GM18517 (cell line): ENCODE data around the gene TULP4.

Experiments
- ATAC-seq: cut with Tn5 transposase; IDR thresholded peaks from one replicate; pipeline ENCODE4 v1.9.1; 2021; ENCODE audit warnings: mild to moderate bottlenecking, moderate library complexity; ENCODE audit not compliant: unreplicated experiment

TULP4 gene

DNA sequence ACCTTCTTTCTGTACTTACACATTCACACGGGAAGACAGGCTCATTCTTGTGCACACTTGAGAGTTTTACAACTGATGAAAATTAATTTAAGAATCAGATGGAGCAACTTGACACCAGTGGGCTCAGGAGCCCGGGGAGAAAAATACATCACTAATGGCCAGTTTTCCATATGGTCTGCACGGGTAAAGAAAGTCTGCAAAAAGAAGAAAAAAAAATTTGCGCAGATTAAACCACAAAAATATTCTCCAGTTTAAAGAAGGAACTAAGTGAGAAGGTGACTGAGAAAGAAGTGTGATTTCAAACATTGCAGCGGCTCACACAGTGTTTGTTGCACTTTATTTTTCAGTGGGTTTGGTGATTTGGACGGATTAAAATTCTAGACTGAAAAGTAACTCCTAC, at the start of gene TULP4:
Gene TULP4 (plus strand): TSS at position 301 of the 400 bp plus-strand sequence. CDS start 1,552 bp downstream, outside the sequence.
- ATAC-seq: no peak

- no peak for ATAC-seq
Observed at GRCh38 chr6:158262755-158263154, 49.5 kb upstream of the TULP4 start.

- ATAC-seq: no peak
Observed at GRCh38 chr6:158264180-158264579, 48.1 kb upstream of the TULP4 start.

DNA sequence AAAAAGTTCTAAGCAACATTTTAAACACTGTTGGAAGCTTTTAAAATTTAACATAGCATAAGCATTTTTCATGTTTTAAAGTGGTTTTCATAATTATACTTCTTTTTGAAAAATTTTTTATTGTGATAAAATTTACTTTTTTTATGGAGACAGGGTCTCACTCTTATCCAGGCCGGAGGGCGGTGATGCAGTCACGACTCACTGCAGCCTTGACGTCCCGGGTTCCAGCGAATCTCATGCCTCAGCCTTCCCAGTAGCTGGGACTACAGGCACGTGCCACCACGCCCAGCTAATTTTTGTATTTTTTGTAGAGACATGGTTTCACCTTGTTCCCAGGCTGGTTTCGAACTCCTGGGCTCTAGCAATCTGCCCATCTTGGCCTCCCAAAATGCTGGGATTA, 46.1 kb upstream of the TULP4 start:
- no peak for ATAC-seq

GRCh38 chr6:158268361-158269147, 43.7 kb upstream of the TULP4 start:
- no peak for ATAC-seq

DNA sequence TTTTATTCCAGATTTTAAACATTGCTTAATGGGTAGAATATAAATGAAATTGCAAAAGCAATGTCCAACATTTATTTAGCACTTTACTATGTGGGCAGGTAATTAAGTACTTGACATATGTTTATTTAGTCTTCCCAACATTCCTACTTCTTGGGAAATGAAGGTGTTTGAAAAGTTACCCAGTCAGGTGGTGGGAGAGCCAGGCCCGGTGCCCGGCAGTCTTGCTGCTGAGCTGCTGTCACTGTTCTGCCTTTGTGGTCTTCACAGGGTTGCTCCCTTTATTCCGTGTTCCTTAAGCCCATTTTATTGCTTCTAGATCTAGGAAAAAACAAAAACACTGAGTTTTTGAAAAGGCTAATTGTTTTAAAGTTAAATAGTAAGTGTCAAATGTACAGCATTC, 42.6 kb upstream of the TULP4 start:
- no peak for ATAC-seq

GRCh38 chr6:158270389-158271127, 41.7 kb upstream of the TULP4 start:
- no peak for ATAC-seq

GRCh38 chr6:158272324-158272723, 39.9 kb upstream of the TULP4 start:
- no peak for ATAC-seq

- ATAC-seq: no peak
Observed at GRCh38 chr6:158278004-158278403, 34.3 kb upstream of the TULP4 start.

DNA sequence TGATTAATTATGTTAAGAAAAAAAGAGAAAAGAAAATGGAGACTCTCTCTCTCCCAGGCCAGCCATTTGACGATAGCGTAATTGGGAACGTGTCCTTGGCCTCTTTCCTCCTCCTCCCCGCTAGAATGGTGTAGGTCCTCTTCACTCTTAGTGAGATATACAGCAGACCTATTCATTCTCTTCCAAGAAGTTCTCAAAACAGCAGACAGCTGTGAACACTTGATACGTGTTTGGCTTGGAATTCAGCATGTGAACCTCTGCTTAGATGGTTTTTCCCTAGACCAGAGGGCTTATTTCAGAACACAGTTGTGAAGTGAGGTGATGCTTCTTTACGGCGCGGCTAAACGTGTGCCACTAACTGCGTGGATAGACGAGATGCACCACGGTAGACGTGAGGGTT, 32.6 kb upstream of the TULP4 start:
- no peak for ATAC-seq

DNA sequence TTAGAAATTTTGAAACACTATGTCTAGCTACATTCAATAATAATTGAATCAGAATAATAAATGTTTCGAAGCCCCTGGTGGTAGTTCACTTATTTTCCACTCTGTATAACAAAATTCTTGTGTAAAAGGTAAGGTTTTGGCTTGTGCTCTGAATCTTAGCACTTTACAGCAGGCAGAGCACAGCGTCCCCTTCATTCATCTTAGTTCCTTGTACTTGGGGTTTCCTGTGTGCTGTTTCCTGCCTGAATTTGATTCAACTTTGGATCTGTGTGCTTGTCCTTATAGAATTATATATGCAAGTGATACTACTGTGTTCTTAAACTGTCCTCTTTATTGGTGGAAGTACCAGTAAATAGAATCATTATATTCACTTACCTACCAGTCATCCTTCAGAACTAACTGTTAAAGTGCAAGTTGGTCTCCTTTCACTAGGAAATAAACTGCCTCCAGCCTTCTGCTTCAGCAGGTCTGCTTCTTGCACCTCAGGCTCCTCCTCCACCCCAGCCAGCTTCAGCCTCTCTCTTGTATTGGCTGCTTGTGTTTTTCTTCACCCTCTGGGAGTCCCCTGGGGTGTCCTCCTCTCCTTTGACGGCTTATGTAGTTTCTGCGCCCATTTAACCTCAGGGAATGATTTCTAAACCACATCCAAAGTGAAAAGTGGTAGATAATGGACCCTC, 28.8 kb upstream of the TULP4 start:
- no peak for ATAC-seq

GRCh38 chr6:158284007-158284875, 28.0 kb upstream of the TULP4 start:
- no peak for ATAC-seq

- ATAC-seq: no peak
Observed at GRCh38 chr6:158284876-158285655, 27.2 kb upstream of the TULP4 start.

DNA sequence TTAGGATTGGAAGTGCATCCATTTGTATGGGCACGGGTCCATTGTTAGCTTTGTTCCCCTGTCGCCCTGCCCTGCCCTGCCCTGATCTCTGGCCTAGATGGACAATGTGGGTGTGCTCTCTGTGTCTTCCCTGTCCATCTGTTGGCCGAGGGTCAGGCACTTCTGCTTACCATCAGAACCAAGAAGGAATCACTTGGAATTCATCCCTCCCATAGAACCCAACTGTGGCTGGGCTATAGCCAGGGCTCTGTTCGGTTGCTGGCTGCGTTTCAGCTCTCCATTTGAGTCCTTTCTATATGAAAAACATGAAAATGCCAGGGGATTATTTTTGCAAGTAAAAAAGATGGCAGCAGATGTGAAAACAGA, 26.6 kb upstream of the TULP4 start:
- ATAC-seq: no peak

DNA sequence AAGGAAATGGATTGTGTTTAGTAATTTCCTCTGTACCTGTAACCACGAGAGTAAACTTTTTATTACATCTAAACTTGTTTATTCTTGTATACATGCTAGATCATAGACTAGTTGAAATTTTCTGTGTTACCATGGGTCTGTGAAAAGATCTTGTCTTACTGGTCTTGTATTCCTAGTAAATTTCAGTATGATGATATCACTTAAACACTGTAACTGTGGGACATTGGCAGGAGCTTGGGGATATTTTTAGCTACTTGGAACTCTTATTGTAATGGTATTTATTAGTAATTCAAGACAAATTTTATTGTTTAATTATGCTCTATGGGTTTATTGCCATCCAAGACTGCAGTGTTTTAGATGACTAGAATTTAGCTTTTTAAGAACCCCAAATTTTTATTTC, 25.9 kb upstream of the TULP4 start:
- ATAC-seq: no peak

DNA sequence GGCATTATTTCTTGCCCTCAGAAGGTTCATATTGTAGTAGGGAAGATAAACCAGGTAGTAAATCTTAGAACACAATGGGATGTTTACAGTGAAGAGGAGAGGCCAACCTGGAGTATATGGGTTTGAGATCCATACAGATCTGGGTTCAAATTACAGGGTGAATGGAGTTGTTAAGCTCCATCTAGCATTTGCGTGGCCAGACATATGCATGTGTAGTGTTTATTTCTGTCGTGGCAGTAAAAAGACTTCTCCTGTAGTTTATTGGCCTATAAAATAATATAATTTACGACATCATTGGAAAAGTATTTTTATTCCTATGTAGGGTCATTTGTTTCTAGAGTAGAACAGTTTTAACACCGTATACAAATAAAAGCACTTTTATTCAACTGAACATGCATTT, 25.2 kb upstream of the TULP4 start:
- no peak for ATAC-seq

DNA sequence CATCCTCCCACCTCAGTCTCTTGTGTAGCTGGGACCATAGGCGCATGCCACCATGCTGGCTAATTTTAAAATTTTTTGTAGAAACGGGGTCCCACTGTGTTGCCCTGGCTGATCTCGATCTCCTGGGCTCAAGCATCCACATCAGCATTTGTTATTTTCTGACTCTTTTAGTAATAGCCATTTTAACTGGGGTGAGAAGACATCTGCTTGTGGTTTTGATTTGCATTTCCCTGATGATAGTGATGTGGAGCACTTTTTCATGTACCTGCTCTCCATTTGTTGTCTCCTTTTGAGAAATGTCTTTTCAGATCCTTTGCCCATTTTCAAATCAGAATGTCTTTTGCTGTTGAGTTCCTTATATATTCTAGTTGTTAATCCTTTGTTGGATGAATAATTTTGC, 22.2 kb upstream of the TULP4 start:
- peak; percentile 66 for ATAC-seq

- peak; percentile 84 for ATAC-seq
Observed at GRCh38 chr6:158290659-158291058, 21.6 kb upstream of the TULP4 start.

DNA sequence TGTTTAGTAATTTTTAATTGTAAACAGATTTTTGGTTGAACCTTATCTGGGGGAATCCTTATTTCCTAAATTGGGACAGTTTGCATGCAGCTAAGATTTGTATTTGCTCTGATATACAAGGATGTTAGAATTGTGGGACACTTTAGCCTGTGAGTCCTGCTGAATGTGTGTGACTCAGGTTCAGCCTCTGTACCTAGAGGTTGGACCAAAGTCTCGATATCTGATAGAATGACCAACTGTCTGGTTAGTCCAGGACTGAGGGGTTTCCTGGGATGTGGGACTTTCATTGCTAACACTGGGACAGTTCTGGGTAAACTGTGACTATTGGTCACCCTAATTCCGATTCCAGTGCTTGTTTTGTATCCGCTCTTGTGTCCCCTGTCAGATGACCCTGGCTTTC, 20.2 kb upstream of the TULP4 start:
- no peak for ATAC-seq

GRCh38 chr6:158293122-158293521, 19.1 kb upstream of the TULP4 start:
- no peak for ATAC-seq
